ENCODE data around the gene MCCC2.
"Not testable (repeated sequence)": the region's sequence is repeated elsewhere in the genome, so short reads cannot be mapped to it uniquely, and the experiment has no call there.

The MCCC2 gene

DNA sequence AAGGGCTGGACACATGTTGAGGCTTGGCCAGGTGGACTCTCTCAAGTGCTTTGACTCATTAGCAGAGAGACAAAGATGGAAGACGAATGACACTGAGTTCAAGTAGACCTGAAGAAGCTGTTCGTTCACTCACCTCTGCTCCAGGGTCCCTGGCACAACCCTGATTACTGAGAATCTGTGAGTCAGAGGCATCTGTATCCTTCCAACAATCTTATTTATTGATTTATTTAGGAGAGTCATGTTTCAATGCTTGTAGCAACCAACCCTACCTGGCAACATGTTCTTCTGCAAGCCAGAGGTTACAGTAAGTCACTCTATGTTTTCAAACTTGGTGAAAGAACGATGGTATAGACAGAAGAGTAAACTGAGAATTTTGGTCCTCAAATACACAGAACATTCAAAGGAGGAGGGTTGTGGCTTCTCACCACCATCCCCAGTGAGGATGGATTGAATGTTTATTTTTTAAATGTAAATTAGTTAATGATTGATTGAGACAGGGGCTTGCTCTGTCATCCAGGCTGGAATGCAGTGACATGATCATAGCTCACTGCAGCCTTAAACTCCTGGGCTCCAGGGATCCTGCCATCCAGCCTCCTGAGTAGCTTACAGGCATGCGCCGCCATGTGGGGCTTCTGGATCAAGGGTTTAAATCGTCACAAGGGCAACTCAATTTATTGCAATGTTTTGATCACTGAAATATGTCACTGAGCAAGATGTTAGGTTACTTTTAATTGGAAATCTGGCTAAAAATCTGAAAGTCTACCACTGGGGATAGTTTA lies 76.2 kb downstream of the MCCC2 start:
- DNase-seq: no peak

DNA sequence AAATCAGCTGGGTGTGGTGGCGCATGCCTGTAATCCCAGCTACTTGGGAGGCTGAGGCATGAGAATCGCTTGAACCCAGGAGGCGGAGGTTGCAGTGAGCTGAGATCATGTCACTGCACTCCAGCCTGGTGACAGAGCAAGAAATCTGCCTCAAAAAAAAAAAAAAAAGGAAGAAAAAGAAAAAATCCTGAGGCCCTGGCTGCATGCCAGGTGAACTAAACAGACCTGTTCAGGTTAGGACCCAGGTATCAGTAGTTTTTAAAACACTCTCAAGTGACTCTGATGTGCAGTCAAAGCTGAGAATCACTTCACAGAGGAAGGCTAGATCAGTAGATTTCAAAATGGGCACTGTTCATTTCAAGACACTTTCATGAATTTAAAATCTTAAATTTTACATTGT lies 77.5 kb downstream of the MCCC2 start:
- not testable (repeated sequence) for DNase-seq

DNA sequence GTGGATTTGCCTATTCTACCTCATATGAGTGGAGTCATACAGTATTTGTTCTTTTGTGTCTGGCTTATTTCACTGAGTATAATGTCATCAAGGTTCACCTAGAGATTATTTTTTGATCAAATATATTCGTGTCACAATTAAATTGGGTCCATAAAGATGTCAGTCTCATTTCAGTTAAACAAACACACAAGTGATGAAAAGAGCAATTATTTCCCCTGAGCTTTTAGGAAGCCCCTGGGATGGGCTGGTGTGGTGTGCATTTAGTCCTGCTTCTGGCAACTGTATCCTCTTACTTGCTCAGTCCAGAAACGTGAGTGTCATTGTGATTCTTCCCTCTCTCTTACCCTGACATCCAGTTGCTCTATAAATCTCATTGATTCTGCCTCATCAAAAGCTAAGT lies 79.2 kb downstream of the MCCC2 start:
- DNase-seq: no peak

DNA sequence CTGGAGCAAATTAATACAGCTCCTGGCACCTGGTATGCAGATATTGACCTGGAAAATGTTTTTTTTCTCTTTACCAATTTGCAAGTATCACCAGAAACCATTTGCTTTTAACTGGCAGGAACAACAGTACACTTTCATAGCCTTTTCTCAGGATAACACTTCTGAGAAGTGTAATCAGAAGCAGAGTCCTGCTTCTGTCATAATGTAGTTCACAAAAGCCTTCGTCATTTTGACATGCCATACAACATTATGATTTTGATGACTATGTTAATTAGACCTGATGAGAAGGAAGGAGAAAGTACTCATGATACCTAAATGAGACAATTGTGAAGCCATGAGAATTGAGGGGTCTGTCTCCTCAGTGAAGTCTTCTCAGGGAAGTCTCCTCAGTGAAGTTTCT lies 90.8 kb downstream of the MCCC2 start:
- no peak for DNase-seq

DNA sequence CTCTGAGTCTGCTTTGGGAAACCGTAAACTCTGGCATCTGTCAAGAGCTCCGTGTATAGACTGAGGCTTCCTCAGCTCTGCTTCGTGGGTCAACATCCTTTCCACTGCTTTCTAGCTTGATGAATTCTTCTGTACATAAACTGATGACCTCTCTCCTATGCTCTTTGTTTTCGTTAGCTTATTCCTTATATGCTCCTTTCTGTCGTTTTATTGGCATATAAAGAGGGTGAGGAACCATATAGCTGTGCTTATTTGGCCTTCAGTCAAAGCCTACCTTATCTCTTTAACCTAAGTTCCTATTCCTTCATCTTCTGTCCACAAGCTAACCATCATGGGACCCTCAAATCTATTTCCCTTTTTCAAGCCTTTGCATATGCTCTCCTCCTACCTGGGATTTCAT lies 92.6 kb downstream of the MCCC2 start:
- no peak for DNase-seq

DNA sequence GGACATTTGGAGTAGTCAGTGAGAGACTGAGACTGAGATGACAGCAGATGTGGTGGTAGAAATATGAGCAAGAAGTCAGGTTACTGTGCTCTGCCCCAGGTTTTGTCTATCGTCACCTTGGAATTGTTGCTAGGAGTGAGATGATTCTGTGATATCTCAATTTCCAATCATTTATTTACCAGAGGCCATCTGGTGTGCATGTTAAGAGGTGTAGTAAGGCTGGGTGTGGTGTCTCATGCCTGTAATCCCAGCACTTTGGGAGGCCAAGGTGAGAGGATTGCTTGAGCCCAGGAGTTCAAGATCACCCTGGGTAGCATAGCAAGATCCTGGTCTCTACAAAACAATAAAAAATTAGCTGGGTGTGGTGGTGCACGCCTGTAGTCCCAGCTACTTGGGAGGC lies 93.4 kb downstream of the MCCC2 start:
- DNase-seq: no peak

DNA sequence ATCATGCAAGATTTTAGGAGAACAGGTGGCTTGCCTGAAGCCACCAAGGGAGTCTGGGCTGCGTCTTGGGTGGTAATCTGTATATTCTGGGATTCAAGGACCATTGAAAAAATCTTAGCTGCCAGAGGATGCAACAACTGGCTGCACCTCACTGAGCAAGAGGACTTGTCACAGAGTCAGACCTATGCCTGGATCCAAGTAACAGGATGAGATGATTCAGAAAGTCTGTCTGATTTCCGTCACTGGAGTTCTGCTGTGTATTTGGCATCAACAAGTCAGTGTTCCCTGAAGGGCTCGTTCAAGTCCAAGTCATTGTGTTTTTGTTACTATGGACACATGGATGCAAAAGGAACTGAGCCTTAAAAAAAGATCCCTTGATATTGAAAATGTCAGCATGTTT lies 94.2 kb downstream of the MCCC2 start:
- no peak for DNase-seq

DNA sequence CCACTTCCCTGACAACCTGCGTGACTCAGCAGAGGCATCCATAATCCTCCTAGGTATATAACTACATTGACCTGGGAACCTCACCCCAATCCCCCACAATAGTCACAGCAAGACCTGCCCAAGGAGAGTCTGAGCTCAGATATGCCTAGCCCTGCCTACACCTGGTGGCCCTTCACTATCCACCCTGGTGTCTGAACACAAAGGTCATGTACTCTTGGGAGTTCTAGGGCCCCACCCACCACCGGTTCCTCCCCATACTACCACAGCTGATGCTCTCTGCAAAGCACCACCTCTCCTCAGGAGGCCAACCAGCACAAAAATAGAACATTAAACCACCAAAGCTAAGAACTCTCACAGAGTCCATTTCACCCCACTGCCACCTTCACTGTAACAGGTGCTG lies 97.2 kb downstream of the MCCC2 start:
- DNase-seq: no peak

DNA sequence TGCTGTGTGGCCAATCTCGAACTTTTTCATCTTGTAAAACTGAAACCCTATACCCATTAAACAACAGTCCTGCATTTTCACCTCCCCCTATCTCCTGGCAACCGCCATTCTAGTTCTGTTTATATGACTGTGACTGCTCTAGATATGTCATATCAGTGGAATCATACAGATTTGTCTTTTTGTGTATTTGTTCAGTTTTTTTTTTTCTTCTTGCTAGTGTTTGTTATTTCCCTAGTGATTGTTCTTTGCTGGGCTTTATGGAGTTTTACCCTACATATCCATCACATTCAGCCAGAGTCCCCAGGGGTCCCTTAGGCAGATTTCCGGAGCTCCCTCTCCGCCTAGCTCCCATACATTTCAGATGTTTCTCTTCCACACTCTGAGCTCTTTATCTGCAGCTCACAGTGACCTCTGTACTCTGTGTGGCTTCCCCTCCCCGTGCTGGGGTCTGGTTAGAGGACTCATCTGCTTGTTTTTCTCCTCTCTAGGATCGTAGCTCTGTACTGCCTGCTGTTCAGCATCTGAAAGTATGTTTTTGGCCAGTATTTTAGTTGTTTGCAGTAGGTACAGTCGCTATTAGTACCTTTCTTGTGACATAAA lies 106.8 kb downstream of the MCCC2 start:
- DNase-seq: peak; percentile 88

DNA sequence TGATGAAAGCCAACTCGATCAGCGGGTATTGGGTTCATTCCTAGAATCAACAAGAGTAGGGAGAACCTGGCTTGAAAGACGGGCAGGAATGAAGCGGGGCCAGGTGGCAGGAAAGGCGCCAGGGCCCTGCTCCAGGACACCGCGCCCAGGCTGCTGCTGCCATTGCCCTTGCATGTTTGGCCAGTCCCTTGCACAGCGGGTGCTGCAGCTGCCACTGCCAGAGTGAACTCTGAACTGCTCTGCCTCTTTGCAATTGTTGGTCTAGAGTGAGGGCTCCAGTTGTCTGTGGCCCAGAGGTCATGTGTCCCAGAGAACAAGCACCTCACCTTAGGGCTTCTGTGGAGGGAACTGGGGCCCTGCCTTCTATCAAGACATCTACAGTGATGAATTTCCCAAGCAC lies 107.9 kb downstream of the MCCC2 start:
- DNase-seq: no peak

DNA sequence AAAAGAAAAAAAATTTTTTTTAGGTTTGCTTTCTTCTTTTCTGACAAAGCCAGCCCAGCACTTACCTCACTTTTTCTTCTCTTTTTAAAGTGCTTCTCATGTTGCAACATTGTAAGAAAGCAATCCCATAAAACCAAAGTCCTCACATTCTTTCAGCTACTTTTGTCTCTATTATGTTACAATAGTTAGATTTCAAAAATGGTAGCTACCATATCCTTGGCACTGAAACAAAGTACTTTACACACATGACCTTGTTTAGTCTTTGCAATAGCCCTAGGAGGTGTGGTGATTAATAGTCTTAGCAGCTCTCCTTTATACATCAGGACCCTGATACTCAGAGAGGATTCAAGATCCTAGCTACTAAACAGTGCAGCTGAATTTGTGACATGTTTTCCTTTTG lies 108.5 kb downstream of the MCCC2 start:
- DNase-seq: no peak

DNA sequence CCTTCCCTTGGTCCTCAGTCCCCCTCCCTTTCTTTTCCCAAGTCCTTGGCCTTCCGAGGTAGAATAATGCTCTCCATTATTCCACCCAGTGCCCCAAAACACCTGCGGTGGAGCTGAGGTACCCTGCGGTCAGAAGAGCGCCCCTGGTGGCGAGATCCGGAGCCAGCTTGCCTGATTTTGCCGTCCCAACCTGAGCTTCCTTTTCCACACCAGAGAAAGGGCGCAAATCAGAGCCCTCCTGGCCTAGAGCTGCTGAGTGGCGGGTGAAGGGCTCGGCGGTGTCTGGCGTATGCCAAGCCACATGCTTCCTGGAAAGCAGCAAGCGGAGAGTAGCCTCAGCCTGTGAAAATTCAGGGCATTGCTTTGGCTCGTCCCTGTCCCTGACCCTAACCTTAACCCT lies 110.8 kb downstream of the MCCC2 start:
- no peak for DNase-seq

DNA sequence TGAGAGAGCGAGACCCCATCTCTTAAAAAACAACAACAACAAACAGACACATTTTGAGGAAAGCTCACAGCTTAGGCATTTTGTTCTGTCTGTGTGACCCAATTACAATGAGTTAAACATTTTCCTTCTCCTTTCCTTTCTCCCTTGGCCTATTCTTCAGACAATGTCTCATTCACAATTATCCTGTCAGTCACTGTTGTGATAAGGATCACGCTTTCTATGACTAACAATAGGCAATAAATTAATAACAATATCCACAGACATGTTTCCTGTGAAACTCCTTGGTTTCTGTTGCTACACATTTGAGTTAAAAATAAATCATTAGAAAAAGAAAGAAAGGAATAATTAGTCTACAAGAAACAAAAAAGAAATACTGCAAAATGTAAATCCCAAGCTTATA lies 112.1 kb downstream of the MCCC2 start:
- DNase-seq: no peak

DNA sequence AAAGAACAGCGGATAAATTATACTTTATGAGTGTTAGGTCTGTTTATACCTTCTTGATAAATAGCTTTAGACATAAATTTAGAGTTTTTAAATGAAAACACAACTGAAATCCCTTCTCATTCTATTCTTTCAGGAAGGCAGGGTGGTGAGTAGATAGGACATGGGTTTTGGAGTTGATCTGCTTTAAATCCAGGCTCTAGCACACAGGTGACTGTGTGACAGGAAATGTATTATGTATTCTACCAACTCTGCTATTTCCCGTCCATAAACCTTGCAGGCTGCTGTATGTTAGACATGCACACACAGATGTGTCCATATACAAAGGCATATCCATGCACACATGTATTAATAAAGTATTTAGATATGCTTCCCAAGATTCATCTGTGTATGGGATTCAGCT lies 112.6 kb downstream of the MCCC2 start:
- DNase-seq: no peak

DNA sequence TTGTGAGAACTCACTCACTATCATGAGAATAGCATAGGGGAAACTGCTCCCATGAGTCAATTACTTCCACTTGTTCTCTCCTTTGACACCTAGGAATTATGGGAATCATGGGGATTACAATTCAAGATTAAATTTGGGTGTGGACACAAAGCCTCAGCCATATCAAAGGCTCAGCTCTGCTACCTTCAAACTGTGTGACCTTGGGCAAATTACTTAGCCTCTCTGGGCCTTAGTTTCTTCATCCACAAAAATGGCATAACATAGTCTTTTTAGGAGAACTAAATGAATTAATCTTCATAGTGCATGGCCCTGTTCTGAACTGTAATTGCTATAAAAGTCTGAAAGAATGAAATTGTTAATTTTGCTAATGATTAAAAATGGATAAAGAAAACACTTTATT lies 113.7 kb downstream of the MCCC2 start:
- no peak for DNase-seq

DNA sequence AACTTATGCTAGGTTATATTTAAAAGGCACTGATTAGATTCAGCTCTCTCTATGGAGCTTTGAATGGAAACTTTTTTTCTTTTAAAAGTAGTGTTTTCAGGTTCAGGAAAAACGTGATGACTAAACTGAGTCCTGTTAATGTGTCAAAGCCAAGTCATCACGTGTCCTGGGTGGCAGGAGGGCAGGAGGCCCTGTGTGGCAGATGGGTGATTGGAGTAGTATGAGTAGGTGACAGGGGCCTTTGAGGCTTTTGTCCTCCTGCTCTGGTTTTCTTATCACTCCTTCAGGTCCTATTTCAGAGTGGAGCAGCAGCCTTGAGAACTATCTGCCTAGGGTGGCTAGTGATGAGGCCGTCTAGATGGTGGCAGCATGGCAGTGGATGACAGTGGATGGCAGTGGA lies 114.3 kb downstream of the MCCC2 start:
- DNase-seq: no peak

DNA sequence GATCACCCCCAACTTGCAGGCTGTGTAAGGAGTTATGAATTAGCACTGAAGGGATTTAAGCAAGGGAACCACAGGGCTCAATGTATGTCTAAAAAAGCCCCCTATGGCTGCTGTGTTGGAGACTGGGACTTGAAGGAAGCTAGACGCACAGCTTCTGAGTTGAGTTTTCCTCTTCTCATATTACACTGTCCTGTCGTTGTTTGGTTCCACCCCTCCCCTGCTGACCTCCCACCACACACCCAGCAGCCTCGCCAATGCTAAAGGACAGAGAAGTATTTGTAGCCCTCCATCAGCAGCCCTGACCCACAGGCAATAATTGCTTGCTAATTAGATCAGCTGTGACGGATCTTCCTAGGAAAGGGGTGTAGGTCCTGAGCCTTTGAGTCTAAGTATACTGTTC lies 116.8 kb downstream of the MCCC2 start:
- no peak for DNase-seq

DNA sequence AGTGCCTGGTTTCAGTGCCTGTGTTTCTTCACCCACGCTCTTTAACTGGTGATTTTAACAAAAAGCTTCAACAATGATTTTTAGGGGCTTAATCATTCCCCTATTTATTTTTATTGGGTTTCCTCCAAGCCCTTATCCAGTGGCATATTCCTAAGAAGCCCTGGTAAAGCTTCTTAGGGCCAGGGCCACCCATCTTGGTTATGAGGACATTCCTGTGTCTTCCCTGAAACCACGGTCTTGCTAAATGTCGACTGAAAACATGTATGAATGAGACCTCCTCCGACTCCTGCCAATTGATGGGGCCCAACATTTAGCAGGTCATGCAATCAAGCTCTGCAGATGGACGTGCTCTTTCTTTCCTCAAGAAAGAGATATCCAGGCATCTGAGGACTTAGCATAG lies 118.3 kb downstream of the MCCC2 start:
- no peak for DNase-seq

DNA sequence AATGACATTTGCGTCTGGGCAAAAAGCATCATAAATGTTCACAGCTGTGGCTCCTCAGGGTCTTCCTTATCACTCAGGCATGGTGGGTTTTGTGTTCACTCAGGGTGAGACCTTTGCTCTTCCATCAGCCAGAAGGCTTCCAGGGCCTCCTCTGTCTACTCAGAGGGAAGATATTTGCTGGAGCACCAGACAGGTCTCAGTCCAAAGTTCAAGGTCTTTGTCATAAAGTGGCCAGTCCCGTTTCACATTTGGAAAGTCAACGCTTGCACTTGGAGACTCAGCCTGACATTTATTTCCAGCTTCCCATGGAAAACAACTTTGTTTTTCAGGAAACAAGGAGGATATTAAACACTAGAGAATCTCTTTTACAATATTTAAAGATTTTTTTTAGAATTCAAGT lies 119.8 kb downstream of the MCCC2 start:
- no peak for DNase-seq
